Measurements from ENCODE around the gene CHST11.
A peak's percentile ranks its signal among the peaks of the same experiment; 100 is the strongest.

Gene CHST11

GRCh38 chr12:104460973-104461698, 4.4 kb downstream of the CHST11 start:
- Mint-ChIP-seq H3K4me1 (ENCODE audit: low read depth) (peaks cover 71% of the 10 kb centered on the region), H3K27ac (peak overlapping the region; percentile 33), H3K27me3 (no peaks in the 10 kb centered on the region), H3K36me3 (ENCODE audit: low read depth) (peaks cover 12% of the 10 kb centered on the region), H3K9me3 (no peaks in the 10 kb centered on the region), H3K4me3 (peak overlapping the region; percentile 90)

GRCh38 chr12:104462325-104462724, 5.6 kb downstream of the CHST11 start:
- no peaks in the 10 kb centered on the region for H3K27me3 Mint-ChIP-seq
- H3K4me3 Mint-ChIP-seq = peak overlapping the region; percentile 69

DNA sequence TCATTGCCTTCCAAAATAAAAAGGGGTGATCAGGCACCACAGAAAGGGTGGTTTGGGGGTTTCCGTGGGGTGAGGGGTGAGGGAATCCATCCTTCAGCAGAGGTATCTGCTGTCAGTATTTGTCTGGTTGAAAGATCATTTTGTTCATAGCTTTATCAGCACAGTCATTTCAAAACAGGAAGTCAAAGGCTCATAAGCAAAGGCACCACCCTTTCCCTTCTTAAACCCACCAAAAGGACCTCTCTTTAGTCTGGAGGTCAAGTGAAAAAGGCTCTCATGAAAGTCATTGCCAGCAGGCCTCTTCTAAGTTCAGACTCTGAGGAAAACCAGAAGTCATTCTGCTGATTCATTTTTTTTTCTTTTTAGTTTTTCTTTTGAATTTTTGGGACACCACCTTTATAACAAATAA, 6.2 kb downstream of the CHST11 start:
- Mint-ChIP-seq H3K4me1 (ENCODE audit: low read depth) (peaks cover 83% of the 10 kb centered on the region), H3K36me3 (ENCODE audit: low read depth) (peaks cover 15% of the 10 kb centered on the region), H3K9me3 (no peaks in the 10 kb centered on the region), H3K27ac (peak overlapping the region; percentile 85), H3K27me3 (no peaks in the 10 kb centered on the region), H3K4me3 (peak overlapping the region; percentile 69)

More at GRCh38 chr12:104462325-104462724, 5.6 kb downstream of the CHST11 start:
- H3K36me3 Mint-ChIP-seq (ENCODE audit: low read depth) = peaks cover 15% of the 10 kb centered on the region
- H3K4me1 Mint-ChIP-seq (ENCODE audit: low read depth) = peaks cover 77% of the 10 kb centered on the region
- H3K27ac Mint-ChIP-seq = peak overlapping the region; percentile 85
- no peaks in the 10 kb centered on the region for H3K9me3 Mint-ChIP-seq

DNA sequence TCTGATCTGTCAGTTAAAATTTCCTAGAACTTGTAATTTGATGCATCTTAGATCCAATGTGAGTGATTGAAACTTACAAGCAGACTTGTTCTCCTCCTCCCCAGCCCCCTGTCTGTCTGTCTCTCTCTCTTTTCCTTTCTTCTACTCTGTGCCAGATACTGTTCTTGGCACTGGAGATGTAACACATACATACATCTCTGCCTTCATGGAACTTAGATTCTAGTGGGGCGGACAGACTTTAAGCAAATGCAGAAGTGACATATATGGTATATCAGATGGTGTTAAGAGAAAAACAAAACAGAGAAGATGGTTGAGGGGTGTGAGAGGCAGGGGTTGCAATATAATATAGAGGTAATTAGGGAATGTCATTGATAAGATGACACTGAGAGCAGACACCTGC, 6.6 kb downstream of the CHST11 start:
- Mint-ChIP-seq H3K27me3 (no peaks in the 10 kb centered on the region), H3K27ac (peak overlapping the region; percentile 85), H3K36me3 (ENCODE audit: low read depth) (peaks cover 15% of the 10 kb centered on the region), H3K4me1 (ENCODE audit: low read depth) (peaks cover 86% of the 10 kb centered on the region), H3K9me3 (no peaks in the 10 kb centered on the region), H3K4me3 (peak overlapping the region; percentile 69)

- Mint-ChIP-seq H3K27me3 (no peaks in the 10 kb centered on the region), H3K4me3 (no peak overlapping the region), H3K36me3 (ENCODE audit: low read depth) (peaks cover 20% of the 10 kb centered on the region), H3K27ac (peak overlapping the region; percentile 46), H3K4me1 (ENCODE audit: low read depth) (peaks cover 92% of the 10 kb centered on the region), H3K9me3 (no peaks in the 10 kb centered on the region)
These were observed 8.2 kb downstream of the CHST11 start for GRCh38 chr12:104464899-104465298.

GRCh38 chr12:104466709-104467345, 10.1 kb downstream of the CHST11 start:
- no peak overlapping the region for H3K4me3 Mint-ChIP-seq
- H3K27me3 Mint-ChIP-seq = no peaks in the 10 kb centered on the region
- no peak overlapping the region for H3K27ac Mint-ChIP-seq
- peaks cover 90% of the 10 kb centered on the region for H3K4me1 Mint-ChIP-seq (ENCODE audit: low read depth)
- peaks cover 34% of the 10 kb centered on the region for H3K36me3 Mint-ChIP-seq (ENCODE audit: low read depth)
- peaks cover 5% of the 10 kb centered on the region for H3K9me3 Mint-ChIP-seq

GRCh38 chr12:104467346-104467837, 10.6 kb downstream of the CHST11 start:
- peaks cover 5% of the 10 kb centered on the region for H3K9me3 Mint-ChIP-seq
- H3K27me3 Mint-ChIP-seq = no peaks in the 10 kb centered on the region
- peaks cover 34% of the 10 kb centered on the region for H3K36me3 Mint-ChIP-seq (ENCODE audit: low read depth)
- H3K4me1 Mint-ChIP-seq (ENCODE audit: low read depth) = peaks cover 89% of the 10 kb centered on the region
- H3K27ac Mint-ChIP-seq = no peak overlapping the region
- H3K4me3 Mint-ChIP-seq = peak overlapping the region; percentile 3

DNA sequence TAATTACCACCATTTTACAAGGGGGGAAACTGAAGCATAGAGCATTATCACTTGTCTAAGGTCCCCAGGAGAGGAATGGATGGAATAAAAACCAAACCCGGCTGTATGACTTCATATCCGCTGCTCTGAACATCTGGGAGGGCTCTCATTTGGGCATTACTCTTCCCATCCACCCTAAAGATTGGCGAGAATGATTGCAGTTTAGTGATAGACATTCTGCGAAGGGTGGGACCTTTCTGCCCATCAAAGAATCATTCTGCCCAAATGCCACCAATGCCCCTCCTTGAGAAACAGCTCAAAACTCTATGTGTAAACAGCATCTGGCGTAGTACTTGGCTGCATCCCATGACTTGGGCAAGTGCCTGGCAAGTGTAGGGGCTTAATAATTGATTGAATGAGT, 11.6 kb downstream of the CHST11 start:
- Mint-ChIP-seq H3K36me3 (ENCODE audit: low read depth) (peaks cover 34% of the 10 kb centered on the region), H3K4me3 (no peak overlapping the region), H3K9me3 (peaks cover 5% of the 10 kb centered on the region), H3K27me3 (no peaks in the 10 kb centered on the region), H3K4me1 (ENCODE audit: low read depth) (peaks cover 89% of the 10 kb centered on the region), H3K27ac (no peak overlapping the region)

- no peaks in the 10 kb centered on the region for H3K27me3 Mint-ChIP-seq
- peaks cover 89% of the 10 kb centered on the region for H3K4me1 Mint-ChIP-seq (ENCODE audit: low read depth)
- H3K27ac Mint-ChIP-seq = no peak overlapping the region
- H3K9me3 Mint-ChIP-seq = peaks cover 5% of the 10 kb centered on the region
- H3K36me3 Mint-ChIP-seq (ENCODE audit: low read depth) = peaks cover 30% of the 10 kb centered on the region
- no peak overlapping the region for H3K4me3 Mint-ChIP-seq
These were observed 12.3 kb downstream of the CHST11 start for GRCh38 chr12:104469066-104469465.

DNA sequence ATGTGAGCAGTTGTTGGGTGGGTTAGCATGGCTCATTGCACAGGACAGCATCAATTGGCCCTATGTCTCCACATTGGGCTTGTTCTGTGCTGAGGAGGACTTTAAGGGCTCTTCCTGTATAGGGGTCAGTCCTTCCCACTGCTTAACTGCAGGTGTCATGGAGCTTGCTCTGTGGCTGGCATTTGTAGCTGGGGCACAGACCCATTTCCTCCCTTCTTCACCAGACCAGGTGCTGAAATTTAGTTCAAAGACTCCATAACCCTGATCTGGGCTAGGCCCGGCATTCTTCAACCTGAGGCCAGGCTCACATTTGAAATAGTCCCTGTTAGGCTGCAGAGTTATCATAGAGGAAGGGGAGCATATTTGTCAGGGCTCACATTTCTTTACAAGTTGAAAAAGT, 12.8 kb downstream of the CHST11 start:
- Mint-ChIP-seq H3K27ac (no peak overlapping the region), H3K27me3 (no peaks in the 10 kb centered on the region), H3K9me3 (peaks cover 5% of the 10 kb centered on the region), H3K4me3 (no peak overlapping the region), H3K4me1 (ENCODE audit: low read depth) (peaks cover 90% of the 10 kb centered on the region), H3K36me3 (ENCODE audit: low read depth) (peaks cover 28% of the 10 kb centered on the region)

- Mint-ChIP-seq H3K36me3 (ENCODE audit: low read depth) (peaks cover 22% of the 10 kb centered on the region), H3K27me3 (no peaks in the 10 kb centered on the region), H3K4me3 (no peak overlapping the region), H3K4me1 (ENCODE audit: low read depth) (peaks cover 87% of the 10 kb centered on the region), H3K27ac (no peak overlapping the region), H3K9me3 (peaks cover 5% of the 10 kb centered on the region)
These were observed 13.8 kb downstream of the CHST11 start for GRCh38 chr12:104470521-104470920.

GRCh38 chr12:104471336-104471735, 14.6 kb downstream of the CHST11 start:
- Mint-ChIP-seq H3K36me3 (ENCODE audit: low read depth) (peaks cover 22% of the 10 kb centered on the region), H3K27ac (no peak overlapping the region), H3K27me3 (no peaks in the 10 kb centered on the region), H3K4me1 (ENCODE audit: low read depth) (peaks cover 83% of the 10 kb centered on the region), H3K9me3 (peaks cover 5% of the 10 kb centered on the region), H3K4me3 (no peak overlapping the region)

DNA sequence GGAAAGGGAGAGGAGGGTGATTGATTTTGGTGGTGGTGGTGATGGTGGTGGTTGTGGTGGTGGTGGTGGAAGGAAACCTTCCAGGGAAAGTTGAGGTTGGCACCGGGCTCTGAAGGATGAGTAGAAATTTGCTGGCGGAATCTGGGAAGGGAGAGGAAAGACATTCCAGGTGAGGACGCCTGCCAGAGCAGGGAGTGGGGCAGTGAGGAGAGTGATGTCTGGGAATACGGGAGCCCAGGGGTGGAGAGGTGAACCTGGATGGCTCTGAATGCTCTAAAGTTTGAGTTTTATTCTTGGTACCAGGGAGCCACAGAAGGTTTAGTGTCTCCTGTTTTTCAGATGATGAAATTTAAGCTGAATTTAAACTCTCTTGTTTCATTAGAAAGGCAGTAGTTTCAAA, 16.0 kb downstream of the CHST11 start:
- H3K9me3 Mint-ChIP-seq = peaks cover 5% of the 10 kb centered on the region
- H3K4me3 Mint-ChIP-seq = peak overlapping the region; percentile 42
- H3K27ac Mint-ChIP-seq = peak overlapping the region; percentile 72
- peaks cover 83% of the 10 kb centered on the region for H3K4me1 Mint-ChIP-seq (ENCODE audit: low read depth)
- peaks cover 19% of the 10 kb centered on the region for H3K36me3 Mint-ChIP-seq (ENCODE audit: low read depth)
- no peaks in the 10 kb centered on the region for H3K27me3 Mint-ChIP-seq

GRCh38 chr12:104473374-104473983, 16.7 kb downstream of the CHST11 start:
- Mint-ChIP-seq H3K27me3 (no peaks in the 10 kb centered on the region), H3K4me3 (peak overlapping the region; percentile 36), H3K36me3 (ENCODE audit: low read depth) (peaks cover 19% of the 10 kb centered on the region), H3K27ac (peak overlapping the region; percentile 33), H3K9me3 (peaks cover 5% of the 10 kb centered on the region), H3K4me1 (ENCODE audit: low read depth) (peaks cover 83% of the 10 kb centered on the region)

GRCh38 chr12:104475271-104475670, 18.5 kb downstream of the CHST11 start:
- Mint-ChIP-seq H3K36me3 (ENCODE audit: low read depth) (peaks cover 11% of the 10 kb centered on the region), H3K4me3 (no peak overlapping the region), H3K27me3 (no peaks in the 10 kb centered on the region), H3K4me1 (ENCODE audit: low read depth) (peaks cover 84% of the 10 kb centered on the region), H3K27ac (no peak overlapping the region), H3K9me3 (peaks cover 5% of the 10 kb centered on the region)
